HG03342 (cell line): ENCODE data around the gene SLC9A5.

Experiments
- ATAC-seq: cut with Tn5 transposase; IDR thresholded peaks from one replicate; pipeline ENCODE4 v1.9.1; 2021; ENCODE audit warnings: mild to moderate bottlenecking, moderate library complexity; ENCODE audit not compliant: unreplicated experiment

Gene SLC9A5

GRCh38 chr16:67280090-67281015 lies 31.6 kb downstream of the SLC9A5 start:
- no peak for ATAC-seq

GRCh38 chr16:67281536-67282446 lies 33.0 kb downstream of the SLC9A5 start:
- no peak for ATAC-seq

GRCh38 chr16:67282447-67282805 lies 33.6 kb downstream of the SLC9A5 start:
- ATAC-seq: no peak

- ATAC-seq: no peak
Measured at GRCh38 chr16:67283039-67283825, 34.5 kb downstream of the SLC9A5 start.

- ATAC-seq: no peak
Measured at GRCh38 chr16:67283826-67284555, 35.2 kb downstream of the SLC9A5 start.

- no peak for ATAC-seq
Measured at GRCh38 chr16:67284699-67285646, 36.2 kb downstream of the SLC9A5 start.

GRCh38 chr16:67286441-67287235 lies 37.9 kb downstream of the SLC9A5 start:
- ATAC-seq: no peak

GRCh38 chr16:67287960-67288359 lies 39.2 kb downstream of the SLC9A5 start:
- ATAC-seq: no peak

- ATAC-seq: no peak
Measured at GRCh38 chr16:67291461-67291860, 42.7 kb downstream of the SLC9A5 start.

- ATAC-seq: no peak
Measured at GRCh38 chr16:67294171-67294757, 45.5 kb downstream of the SLC9A5 start.

GRCh38 chr16:67294938-67295361 lies 46.2 kb downstream of the SLC9A5 start:
- no peak for ATAC-seq

- no peak for ATAC-seq
Measured at GRCh38 chr16:67296420-67296819, 47.6 kb downstream of the SLC9A5 start.

GRCh38 chr16:67298277-67298676 lies 49.5 kb downstream of the SLC9A5 start:
- no peak for ATAC-seq

GRCh38 chr16:67299269-67299668 lies 50.5 kb downstream of the SLC9A5 start:
- no peak for ATAC-seq

GRCh38 chr16:67301080-67301782 lies 52.5 kb downstream of the SLC9A5 start:
- no peak for ATAC-seq

- no peak for ATAC-seq
Measured at GRCh38 chr16:67302076-67302475, 53.3 kb downstream of the SLC9A5 start.

- ATAC-seq: no peak
Measured at GRCh38 chr16:67302970-67303369, 54.2 kb downstream of the SLC9A5 start.
